GM18907 (cell line): Measurements from ENCODE around the gene C1QTNF1.

Source experiments
- ATAC-seq: cut with Tn5 transposase; IDR thresholded peaks from one replicate; pipeline ENCODE4 v1.9.1; 2021; ENCODE audit warnings: mild to moderate bottlenecking, moderate library complexity; ENCODE audit not compliant: unreplicated experiment

The C1QTNF1 gene

DNA sequence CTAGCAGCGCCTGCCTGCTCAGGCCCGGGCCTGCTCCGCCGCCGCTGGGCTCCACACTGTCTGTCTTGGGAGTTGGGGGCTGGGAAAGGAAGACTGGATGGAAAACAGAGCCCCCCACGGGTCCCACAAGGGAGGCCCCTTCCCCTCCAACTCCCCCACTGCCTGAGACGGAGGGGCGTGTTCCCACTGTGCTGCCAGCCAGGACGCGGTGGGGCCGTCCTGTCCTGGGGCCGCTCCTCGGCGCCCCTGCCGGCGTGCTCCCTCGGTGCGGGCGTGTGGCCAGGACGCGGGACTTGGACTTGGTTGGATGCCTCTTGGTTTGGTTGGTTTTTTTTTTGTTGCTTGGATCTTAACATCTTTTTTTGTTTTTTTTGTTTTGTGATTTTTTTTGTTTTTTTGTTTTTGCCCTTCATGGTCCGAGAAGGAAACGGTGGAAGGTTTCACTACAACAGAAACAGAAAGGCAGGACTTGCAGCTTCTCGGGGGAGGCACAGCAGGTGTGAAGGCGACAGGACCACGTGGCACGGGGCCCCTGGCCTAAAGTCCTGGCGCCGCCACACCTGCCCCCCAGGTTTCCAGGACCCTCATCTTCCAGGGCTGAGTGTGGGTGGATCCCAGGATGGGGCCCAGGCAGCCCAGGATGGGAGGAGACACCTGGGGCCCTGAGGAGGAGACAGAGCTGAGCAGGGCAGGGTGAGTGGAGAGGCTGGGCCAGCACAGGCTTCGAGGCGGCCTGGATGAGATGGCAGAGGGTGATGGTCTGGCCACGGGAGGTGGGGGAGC lies 66.7 kb downstream of the C1QTNF1 start:
- no peak for ATAC-seq

DNA sequence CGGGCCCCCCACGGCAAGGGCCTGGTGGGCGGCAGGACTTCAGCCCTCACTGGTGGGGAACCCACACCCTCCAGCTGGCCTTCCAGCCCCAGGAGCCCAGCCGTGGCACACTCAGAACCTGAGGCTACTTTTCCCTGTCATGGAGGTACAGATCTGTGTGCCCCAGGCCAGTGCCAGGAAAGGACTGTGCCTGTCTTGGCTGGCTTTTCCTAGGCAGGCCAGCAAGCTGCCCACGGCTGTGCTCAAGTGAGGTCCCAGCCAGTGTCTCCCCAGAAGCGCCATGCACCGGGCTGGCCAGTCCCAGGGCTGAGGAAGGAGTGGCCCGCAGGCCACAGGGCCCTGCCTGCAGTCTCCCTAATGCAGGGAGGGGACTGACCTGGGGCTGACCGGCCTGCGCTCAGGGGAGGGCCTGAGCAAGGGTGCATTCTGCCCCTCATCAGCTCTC lies 67.3 kb downstream of the C1QTNF1 start:
- ATAC-seq: no peak

DNA sequence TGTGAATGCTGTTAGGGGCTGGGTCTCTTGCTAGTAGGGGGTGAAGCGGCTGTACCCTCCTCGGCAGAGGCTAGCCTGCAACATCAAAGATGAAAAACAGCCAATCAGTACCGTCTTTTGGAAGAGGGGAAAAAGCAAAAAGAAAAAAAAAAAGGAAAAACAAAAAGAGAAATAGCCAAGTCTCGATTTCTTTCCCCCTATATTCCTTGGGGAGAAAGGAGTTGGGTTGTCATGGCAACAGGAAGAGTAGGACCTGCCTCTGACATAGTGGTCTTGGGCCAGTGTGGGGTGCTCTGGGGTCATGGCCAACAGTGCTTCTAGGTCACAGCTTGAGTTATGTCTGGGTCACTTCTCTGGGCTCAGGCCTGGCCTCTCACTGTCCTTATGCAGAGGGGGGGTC lies 68.6 kb downstream of the C1QTNF1 start:
- ATAC-seq: no peak

DNA sequence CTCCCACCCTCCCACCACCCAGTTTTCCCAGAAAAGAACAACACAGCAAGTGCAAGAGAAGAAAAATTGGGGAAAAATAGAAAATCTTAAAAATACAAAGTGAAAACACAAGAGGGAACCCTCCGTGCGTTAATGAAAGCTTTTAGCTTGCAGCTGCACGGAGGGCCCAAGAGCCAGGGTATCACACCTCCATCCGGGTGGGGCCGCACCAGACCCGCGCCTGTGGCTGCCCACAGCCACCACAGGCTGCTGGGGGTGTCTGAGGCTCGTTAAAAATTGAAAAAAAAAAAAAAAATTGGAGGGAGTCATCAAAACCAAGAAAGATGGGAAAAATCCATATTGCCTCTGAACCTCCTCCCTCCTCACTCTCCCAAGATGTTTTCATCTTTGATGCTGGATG lies 69.3 kb downstream of the C1QTNF1 start:
- ATAC-seq: no peak

DNA sequence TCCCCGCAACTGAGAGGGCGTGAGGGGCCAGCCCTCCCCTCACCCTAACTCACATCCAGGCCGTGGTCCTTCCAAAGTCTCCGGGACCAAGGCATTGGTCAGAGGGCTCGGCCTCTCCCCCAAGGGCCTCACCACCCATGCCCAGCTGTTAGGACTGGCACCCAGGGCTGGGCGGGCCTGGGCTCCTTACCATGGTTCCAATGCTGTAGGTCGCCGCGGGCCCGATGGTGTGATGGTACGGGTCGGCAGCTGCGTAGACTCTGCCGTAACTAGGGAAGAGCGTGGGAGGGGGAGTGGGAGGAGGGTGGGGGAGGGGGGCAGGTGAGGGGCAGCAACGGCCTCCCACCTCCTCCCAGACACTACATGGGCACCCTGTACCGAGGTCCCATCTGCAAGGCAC lies 70.3 kb downstream of the C1QTNF1 start:
- no peak for ATAC-seq

DNA sequence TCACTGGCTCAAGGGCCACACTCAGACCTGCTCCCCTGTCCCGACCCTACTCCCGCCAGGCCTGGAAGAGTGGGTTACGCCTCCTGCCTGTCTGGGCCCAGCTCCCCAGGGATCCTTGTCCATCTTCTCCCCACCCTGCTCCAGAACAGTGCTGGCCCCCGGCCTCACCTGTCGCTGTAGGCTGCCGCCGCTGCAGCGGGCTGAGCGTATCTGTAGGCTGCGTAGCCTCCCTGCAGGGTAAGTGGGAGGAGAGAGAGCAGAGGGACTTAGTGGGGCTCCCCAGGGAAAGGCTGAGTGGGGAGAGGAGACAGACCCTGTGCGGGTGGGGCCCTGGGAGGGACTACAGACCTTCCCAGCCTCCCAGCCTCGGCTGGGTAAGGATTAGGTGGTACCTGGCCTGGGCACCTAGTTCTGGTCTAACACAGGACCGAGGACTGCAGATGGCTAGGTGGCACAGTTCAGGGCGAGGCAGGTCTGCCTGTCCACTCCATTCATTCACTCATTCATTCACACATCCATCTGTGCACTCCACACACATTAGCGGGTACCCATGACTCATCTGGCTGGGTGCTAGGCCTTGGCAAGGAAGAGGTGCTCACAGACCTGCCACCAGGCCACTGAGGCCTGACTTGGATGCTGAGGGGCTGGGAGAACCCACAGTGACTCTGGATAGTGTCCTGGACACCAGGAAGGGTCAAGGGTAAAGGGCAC lies 71.5 kb downstream of the C1QTNF1 start:
- no peak for ATAC-seq

DNA sequence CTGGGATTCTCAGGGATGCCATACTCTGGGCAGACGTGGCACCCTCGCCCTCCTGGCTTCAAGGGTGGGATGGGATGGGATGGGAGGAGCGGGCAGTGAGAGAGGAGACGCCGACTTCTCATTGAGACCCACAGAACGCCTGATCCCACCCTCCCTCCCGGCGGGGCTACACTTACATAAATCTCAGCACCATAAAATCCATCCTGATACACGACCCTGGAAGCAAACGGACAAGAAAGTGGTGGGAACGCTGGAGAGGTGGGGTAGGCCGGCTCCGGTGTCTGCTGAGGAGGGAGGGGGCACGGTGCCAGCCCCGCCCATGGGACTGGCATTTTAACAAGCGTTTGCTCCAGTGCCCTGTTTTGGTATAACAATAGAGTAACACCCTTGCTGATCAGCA lies 72.5 kb downstream of the C1QTNF1 start:
- ATAC-seq: no peak

DNA sequence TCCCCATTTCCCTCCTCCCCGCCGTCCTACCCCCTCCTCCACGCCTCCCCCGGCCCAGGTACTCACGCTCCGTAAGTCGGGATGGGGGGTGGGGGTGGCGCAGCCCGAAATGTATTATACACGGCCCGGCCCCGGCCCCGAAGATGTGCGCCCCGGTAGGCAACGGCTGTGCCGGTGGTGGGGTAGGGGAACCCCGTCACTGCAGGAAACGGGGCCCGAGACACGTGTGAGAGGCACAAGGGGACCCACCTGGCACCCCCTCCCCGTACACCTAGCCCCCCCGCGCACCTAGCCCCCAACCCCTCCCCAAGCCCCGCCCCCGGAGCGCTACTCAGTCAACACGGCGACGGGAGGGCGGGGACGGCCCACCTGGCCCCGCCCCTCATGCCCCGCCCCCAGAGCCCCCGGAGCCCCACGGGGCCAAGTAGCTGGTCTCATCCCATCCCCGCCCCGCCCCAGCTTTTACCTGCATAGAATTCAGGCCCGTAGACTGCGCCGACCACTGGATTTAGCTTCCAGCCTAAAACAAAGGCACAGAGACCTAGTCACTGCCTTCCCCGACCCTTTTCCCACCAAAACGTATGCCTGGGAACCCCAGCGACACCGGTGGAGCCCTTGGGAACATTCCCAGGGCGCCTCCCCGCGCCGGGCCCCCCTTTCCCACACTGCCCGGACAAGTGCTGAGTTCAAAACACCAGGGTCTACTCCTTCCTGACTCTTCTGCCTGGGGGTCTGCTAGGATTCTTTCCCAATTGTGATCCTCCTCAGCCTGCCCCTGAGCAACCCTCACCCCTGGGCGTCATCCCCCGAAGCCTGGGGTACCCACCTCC lies 73.5 kb downstream of the C1QTNF1 start:
- no peak for ATAC-seq

DNA sequence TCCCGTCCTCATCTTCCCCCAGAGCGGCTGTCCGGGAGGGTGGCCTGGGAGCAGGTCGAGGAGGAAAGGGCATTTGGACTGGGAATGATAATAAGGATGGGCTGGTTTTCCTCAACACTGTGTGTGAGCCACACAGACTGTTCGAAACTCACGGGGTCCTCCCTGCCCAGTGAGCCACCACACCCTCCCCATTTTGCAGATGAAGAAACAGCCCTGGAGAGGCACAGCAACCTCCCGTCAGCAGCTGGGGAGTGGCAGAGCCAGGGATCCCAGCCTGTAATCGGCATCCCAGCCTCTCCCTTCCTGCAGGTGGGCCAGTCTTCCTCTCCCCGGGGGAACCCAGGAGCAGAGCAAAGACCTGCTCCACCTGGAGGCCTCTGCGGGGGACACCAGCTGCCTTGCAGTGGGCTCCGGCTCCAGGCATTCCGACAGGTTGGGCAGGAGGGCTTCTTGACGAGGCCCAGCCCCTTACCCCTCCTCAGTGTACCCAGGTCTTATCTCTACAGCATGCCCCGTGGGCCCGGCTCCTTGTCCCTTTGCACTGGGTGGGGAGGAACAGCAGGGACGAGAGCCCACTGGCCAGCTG lies 74.4 kb downstream of the C1QTNF1 start:
- no peak for ATAC-seq
